ENCODE data around the gene INO80B.

INO80B gene

DNA sequence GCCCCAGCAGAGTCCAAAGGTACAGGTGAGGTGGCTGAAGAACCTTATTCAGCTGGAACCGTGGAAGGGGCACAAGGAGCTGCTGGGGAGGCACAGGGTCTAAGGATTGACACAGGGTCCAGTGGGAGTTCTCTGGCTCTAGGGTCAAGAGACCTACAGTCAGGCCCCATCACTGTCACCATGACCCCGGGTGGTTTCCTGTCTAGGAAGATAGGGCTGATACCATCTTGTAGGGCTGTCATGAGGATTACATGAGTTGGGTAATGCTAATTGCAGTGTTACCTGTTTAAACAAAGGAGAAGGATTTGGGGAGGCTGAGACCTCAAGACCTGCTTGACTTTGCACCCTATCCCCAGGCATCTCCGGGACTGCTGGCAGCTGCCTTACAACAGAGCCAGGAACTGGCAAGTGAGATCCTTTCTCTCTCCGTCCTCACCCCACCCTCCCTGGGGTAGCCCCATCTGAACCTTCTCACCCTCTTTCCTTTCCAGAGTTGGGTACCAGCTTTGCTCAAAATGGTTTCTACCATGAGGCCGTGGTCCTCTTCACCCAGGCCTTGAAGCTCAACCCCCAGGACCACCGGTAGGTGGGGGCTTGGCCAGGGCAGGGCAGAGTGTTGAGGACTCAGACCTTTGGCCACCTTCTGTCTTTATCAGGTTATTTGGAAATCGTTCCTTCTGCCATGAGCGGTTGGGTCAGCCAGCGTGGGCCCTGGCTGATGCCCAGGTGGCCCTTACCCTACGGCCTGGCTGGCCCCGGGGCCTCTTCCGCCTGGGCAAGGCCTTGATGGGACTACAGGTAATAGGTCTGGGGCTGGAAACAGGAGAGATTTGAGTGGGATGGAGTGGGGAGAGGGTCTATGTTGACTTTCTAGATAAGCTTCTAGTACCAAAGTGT, 37.0 kb downstream of the INO80B start:
- Histone ChIP-seq H3K27ac (replicated peaks) (no peak overlapping the region), H3K4me3 (replicated peaks; ENCODE audit: insufficient read depth, low read length) (no peak overlapping the region), H3K27me3 (ENCODE audit: insufficient read depth, poor library complexity, severe bottlenecking) (no peaks in the 10 kb centered on the region)
- DNase-seq (ENCODE audit: low read depth in 1 of 2, low spot score in 1 of 2), result no peak
- TF ChIP-seq, protein P1, sequence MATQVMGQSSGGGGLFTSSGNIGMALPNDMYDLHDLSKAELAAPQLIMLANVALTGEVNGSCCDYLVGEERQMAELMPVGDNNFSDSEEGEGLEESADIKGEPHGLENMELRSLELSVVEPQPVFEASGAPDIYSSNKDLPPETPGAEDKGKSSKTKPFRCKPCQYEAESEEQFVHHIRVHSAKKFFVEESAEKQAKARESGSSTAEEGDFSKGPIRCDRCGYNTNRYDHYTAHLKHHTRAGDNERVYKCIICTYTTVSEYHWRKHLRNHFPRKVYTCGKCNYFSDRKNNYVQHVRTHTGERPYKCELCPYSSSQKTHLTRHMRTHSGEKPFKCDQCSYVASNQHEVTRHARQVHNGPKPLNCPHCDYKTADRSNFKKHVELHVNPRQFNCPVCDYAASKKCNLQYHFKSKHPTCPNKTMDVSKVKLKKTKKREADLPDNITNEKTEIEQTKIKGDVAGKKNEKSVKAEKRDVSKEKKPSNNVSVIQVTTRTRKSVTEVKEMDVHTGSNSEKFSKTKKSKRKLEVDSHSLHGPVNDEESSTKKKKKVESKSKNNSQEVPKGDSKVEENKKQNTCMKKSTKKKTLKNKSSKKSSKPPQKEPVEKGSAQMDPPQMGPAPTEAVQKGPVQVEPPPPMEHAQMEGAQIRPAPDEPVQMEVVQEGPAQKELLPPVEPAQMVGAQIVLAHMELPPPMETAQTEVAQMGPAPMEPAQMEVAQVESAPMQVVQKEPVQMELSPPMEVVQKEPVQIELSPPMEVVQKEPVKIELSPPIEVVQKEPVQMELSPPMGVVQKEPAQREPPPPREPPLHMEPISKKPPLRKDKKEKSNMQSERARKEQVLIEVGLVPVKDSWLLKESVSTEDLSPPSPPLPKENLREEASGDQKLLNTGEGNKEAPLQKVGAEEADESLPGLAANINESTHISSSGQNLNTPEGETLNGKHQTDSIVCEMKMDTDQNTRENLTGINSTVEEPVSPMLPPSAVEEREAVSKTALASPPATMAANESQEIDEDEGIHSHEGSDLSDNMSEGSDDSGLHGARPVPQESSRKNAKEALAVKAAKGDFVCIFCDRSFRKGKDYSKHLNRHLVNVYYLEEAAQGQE (IDR thresholded peaks at IDR 0.05; ENCODE audit: insufficient replicate concordance, low read depth), result no peak
- no peak for TF ChIP-seq POLR2AphosphoS5 (IDR thresholded peaks at IDR 0.05; ENCODE audit: low read depth)
- no peak for TF ChIP-seq SPI1 (IDR thresholded peaks at IDR 0.05; ENCODE audit: borderline replicate concordance, low read depth)
- no peak for TF ChIP-seq GABPA (IDR thresholded peaks at IDR 0.05; ENCODE audit: low read depth)
- TF ChIP-seq, protein P2, sequence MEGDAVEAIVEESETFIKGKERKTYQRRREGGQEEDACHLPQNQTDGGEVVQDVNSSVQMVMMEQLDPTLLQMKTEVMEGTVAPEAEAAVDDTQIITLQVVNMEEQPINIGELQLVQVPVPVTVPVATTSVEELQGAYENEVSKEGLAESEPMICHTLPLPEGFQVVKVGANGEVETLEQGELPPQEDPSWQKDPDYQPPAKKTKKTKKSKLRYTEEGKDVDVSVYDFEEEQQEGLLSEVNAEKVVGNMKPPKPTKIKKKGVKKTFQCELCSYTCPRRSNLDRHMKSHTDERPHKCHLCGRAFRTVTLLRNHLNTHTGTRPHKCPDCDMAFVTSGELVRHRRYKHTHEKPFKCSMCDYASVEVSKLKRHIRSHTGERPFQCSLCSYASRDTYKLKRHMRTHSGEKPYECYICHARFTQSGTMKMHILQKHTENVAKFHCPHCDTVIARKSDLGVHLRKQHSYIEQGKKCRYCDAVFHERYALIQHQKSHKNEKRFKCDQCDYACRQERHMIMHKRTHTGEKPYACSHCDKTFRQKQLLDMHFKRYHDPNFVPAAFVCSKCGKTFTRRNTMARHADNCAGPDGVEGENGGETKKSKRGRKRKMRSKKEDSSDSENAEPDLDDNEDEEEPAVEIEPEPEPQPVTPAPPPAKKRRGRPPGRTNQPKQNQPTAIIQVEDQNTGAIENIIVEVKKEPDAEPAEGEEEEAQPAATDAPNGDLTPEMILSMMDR (IDR thresholded peaks at IDR 0.05; ENCODE audit: insufficient read depth, low read length), result no peak

DNA sequence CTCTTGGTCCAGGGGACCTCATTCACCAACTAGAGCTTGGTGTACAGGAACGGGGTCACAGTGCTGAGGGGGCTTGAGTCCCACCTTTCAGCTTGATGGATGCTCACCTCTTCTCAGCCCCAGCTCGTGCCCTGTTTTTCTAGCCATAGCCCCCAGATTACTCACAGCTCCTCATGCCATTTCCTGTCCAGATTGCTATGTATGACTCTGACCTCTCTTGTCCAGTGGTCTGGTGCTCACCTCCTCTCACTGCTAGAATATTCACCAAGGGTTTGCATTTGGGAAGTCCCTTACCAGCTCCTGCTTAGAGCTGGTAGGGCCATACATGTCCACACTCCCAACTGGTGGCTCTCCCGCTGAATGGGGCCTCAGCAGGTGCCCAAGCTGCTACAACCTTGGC, 38.7 kb downstream of the INO80B start:
- DNase-seq (ENCODE audit: low read depth in 1 of 2, low spot score in 1 of 2), result no peak
- TF ChIP-seq SPI1 (IDR thresholded peaks at IDR 0.05; ENCODE audit: borderline replicate concordance, low read depth) (no peak), POLR2AphosphoS5 (IDR thresholded peaks at IDR 0.05; ENCODE audit: low read depth) (no peak), GABPA (IDR thresholded peaks at IDR 0.05; ENCODE audit: low read depth) (no peak)
- TF ChIP-seq, protein P2 (IDR thresholded peaks at IDR 0.05; ENCODE audit: insufficient read depth, low read length), result no peak
- TF ChIP-seq, protein P1 (IDR thresholded peaks at IDR 0.05; ENCODE audit: insufficient replicate concordance, low read depth), result no peak
- Histone ChIP-seq H3K4me3 (replicated peaks; ENCODE audit: insufficient read depth, low read length) (no peak overlapping the region), H3K27ac (replicated peaks) (no peak overlapping the region), H3K27me3 (ENCODE audit: insufficient read depth, poor library complexity, severe bottlenecking) (peaks cover 12% of the 10 kb centered on the region)

DNA sequence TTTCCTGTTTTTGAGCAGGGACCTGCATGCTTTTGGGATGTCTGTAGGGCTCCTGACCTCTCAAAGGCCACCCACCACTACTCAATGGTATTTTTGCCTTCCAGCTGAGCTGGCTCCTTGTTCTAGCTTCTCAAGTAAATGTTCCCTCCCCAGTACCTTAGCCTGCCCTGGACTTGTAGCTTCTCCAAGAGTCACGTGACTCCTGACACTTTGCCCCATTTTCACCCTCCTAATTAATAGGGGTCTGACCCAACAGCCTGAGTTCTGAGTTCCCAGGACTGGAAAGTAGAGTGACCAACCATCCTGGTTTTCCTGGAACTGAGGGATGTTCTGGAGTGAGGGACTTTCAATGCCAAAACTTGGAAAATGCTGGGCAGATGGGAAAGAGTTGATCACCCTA, 40.6 kb downstream of the INO80B start:
- DNase-seq (ENCODE audit: low read depth in 1 of 2, low spot score in 1 of 2), result no peak
- H3K4me3 ChIP-seq (replicated peaks; ENCODE audit: insufficient read depth, low read length), result no peak overlapping the region
- no peak overlapping the region for H3K27ac ChIP-seq (replicated peaks)
- no peak for TF ChIP-seq GABPA (IDR thresholded peaks at IDR 0.05; ENCODE audit: low read depth)
- no peak for TF ChIP-seq POLR2AphosphoS5 (IDR thresholded peaks at IDR 0.05; ENCODE audit: low read depth)
- TF ChIP-seq, protein P1 (IDR thresholded peaks at IDR 0.05; ENCODE audit: insufficient replicate concordance, low read depth), result no peak
- TF ChIP-seq, protein P2 (IDR thresholded peaks at IDR 0.05; ENCODE audit: insufficient read depth, low read length), result no peak
- no peak for TF ChIP-seq SPI1 (IDR thresholded peaks at IDR 0.05; ENCODE audit: borderline replicate concordance, low read depth)
- peaks cover 30% of the 10 kb centered on the region for H3K27me3 ChIP-seq (ENCODE audit: insufficient read depth, poor library complexity, severe bottlenecking)

Measured in HL-60 (cell line).